SU-DHL-6 (cell line): ENCODE results near the gene CEP192.
"Not testable (repeated sequence)": the region's sequence is repeated elsewhere in the genome, so short reads cannot be mapped to it uniquely, and the experiment has no call there.

Experiments used
- H2AFZ ChIP-seq: fragments of 200-600 bp; sonication (generic); 2 replicates; pipeline ENCODE4 v1.6.1; 2014; ENCODE audit warnings: low read depth, mild to moderate bottlenecking, moderate library complexity, mixed read lengths, antibody characterized with exemption, low read length; ENCODE audit not compliant: severe bottlenecking
- H3F3A ChIP-seq: fragments of 200-600 bp; shearing (Covaris generic); 2 replicates; pipeline ENCODE4 v1.6.0; 2016; ENCODE audit warnings: antibody characterized with exemption, mild to moderate bottlenecking; ENCODE audit not compliant: insufficient read depth
- H3K27ac ChIP-seq: fragments of 200-600 bp; sonication (generic); 2 replicates; pipeline ENCODE4 v1.5.1; 2016; ENCODE audit warnings: low read depth, mild to moderate bottlenecking, low read length, moderate library complexity, mixed read lengths
- H3K27me3 ChIP-seq: fragments of 200-600 bp; sonication (generic), shearing (Covaris generic); 2 replicates; pipeline ENCODE4 v1.6.0; 2014; ENCODE audit warnings: mild to moderate bottlenecking, low read length
- H3K36me3 ChIP-seq: fragments of 200-600 bp; sonication (generic); 2 replicates; pipeline ENCODE4 v1.6.1; 2014; ENCODE audit warnings: mild to moderate bottlenecking, low read length, mixed read lengths
- H3K4me2 ChIP-seq: fragments of 300-600, 200-600 bp; shearing (Covaris generic), sonication (generic); 2 replicates; pipeline ENCODE4 v1.6.0; 2014; ENCODE audit warnings: low read length, low read depth, mild to moderate bottlenecking; ENCODE audit not compliant: poor library complexity, severe bottlenecking
- H3K4me3 ChIP-seq: fragments of 200-600 bp; sonication (generic); 2 replicates; pipeline ENCODE4 v1.5.1; 2014; ENCODE audit warnings: antibody characterized with exemption, low read length, mild to moderate bottlenecking, mixed read lengths; ENCODE audit not compliant: insufficient read depth, poor library complexity, severe bottlenecking
- H3K79me2 ChIP-seq: fragments of 200-600 bp; sonication (generic); 2 replicates; pipeline ENCODE4 v1.6.1; 2014; ENCODE audit warnings: mild to moderate bottlenecking, low read length, moderate library complexity; ENCODE audit not compliant: insufficient read depth
- H3K9ac ChIP-seq: fragments of 200-600 bp; sonication (generic); 2 replicates; pipeline ENCODE4 v1.7.0; 2014; ENCODE audit warnings: mild to moderate bottlenecking, low read length
- H3K9me2 ChIP-seq: fragments of 200-600 bp; sonication (generic); replicated peaks from 2 replicates; pipeline ENCODE4 v1.6.1; 2014; ENCODE audit warnings: low read length; ENCODE audit not compliant: insufficient read depth
- H3K9me3 ChIP-seq: fragments of 200-600 bp; sonication (generic); 2 replicates; pipeline ENCODE4 v1.6.1; 2014; ENCODE audit warnings: low read length, mixed read lengths; ENCODE audit not compliant: insufficient read depth
- H4K20me1 ChIP-seq: fragments of 200-600 bp; sonication (generic); 2 replicates; pipeline ENCODE4 v1.6.1; 2014; ENCODE audit warnings: low read depth, mild to moderate bottlenecking, antibody characterized with exemption, low read length, moderate library complexity, mixed read lengths
- CTCF ChIP-seq: fragments of 200-600 bp; sonication (generic); IDR thresholded peaks from one replicate; pipeline ENCODE4 v1.5.1; 2017; ENCODE audit warnings: antibody characterized with exemption, mild to moderate bottlenecking, low read length, moderate library complexity; ENCODE audit not compliant: insufficient read depth, poor library complexity, severe bottlenecking
- EZH2phosphoT487 ChIP-seq: fragments of 200-600 bp; sonication (generic), shearing (Covaris generic); conservative IDR thresholded peaks from 2 replicates; pipeline ENCODE4 v1.6.1; 2018; ENCODE audit warnings: mild to moderate bottlenecking, antibody characterized with exemption, low read length, moderate library complexity, mixed read lengths

CEP192 gene

GRCh38 chr18:13076886-13077285, 85.7 kb downstream of the CEP192 start:
- H3K4me2 ChIP-seq = no peak overlapping the region
- no peak overlapping the region for H3K4me3 ChIP-seq
- no peak overlapping the region for H3K9ac ChIP-seq
- no peaks in the 10 kb centered on the region for H3K9me3 ChIP-seq
- no peaks in the 10 kb centered on the region for H3K9me2 ChIP-seq
- no peaks in the 10 kb centered on the region for H3F3A ChIP-seq
- peaks cover 32% of the 10 kb centered on the region; the same call in 1 of the 2 replicates for H3K36me3 ChIP-seq
- H4K20me1 ChIP-seq = no peaks in the 10 kb centered on the region
- H3K79me2 ChIP-seq = no peaks in the 10 kb centered on the region
- no peak overlapping the region for H2AFZ ChIP-seq
- H3K27me3 ChIP-seq = no peaks in the 10 kb centered on the region
- no peak overlapping the region for H3K27ac ChIP-seq
- TF ChIP-seq EZH2phosphoT487 (no peak), CTCF (no peak)

GRCh38 chr18:13077473-13077872, 86.3 kb downstream of the CEP192 start:
- TF ChIP-seq EZH2phosphoT487 (no peak), CTCF (no peak)
- Histone ChIP-seq H3K27ac (no peak overlapping the region), H3K4me3 (no peak overlapping the region), H3F3A (no peaks in the 10 kb centered on the region), H2AFZ (no peak overlapping the region), H3K4me2 (no peak overlapping the region), H4K20me1 (no peaks in the 10 kb centered on the region), H3K36me3 (peaks cover 26% of the 10 kb centered on the region; the same call in 1 of the 2 replicates), H3K27me3 (no peaks in the 10 kb centered on the region), H3K79me2 (no peaks in the 10 kb centered on the region), H3K9me2 (no peaks in the 10 kb centered on the region), H3K9me3 (no peaks in the 10 kb centered on the region), H3K9ac (no peak overlapping the region)

- peaks cover 20% of the 10 kb centered on the region; the same call in 1 of the 2 replicates for H3K36me3 ChIP-seq
- not testable (repeated sequence) for H3K4me3 ChIP-seq, H3K9me3 ChIP-seq, H3F3A ChIP-seq, H3K27ac ChIP-seq, H2AFZ ChIP-seq, H4K20me1 ChIP-seq, H3K9me2 ChIP-seq, H3K4me2 ChIP-seq, H3K79me2 ChIP-seq, H3K27me3 ChIP-seq, H3K9ac ChIP-seq
Measured at GRCh38 chr18:13078065-13078464, 86.9 kb downstream of the CEP192 start.

- Histone ChIP-seq H3K36me3 (peaks cover 34% of the 10 kb centered on the region), H3K27me3 (no peaks in the 10 kb centered on the region)
- TF ChIP-seq CTCF = no peak
- TF ChIP-seq EZH2phosphoT487 = no peak
Measured at GRCh38 chr18:13086906-13087305, 95.7 kb downstream of the CEP192 start.

More at GRCh38 chr18:13086906-13087305, 95.7 kb downstream of the CEP192 start:
- H3K9me2 ChIP-seq = no peaks in the 10 kb centered on the region
- H2AFZ ChIP-seq = no peak overlapping the region
- no peak overlapping the region for H3K9ac ChIP-seq
- no peak overlapping the region for H3K27ac ChIP-seq
- no peaks in the 10 kb centered on the region for H3K79me2 ChIP-seq
- no peak overlapping the region for H3K4me3 ChIP-seq
- no peaks in the 10 kb centered on the region for H4K20me1 ChIP-seq
- no peaks in the 10 kb centered on the region for H3K9me3 ChIP-seq
- no peak overlapping the region for H3K4me2 ChIP-seq
- H3F3A ChIP-seq = peaks cover 4% of the 10 kb centered on the region; the same call in 1 of the 2 replicates
